ENCODE data around the gene IL13RA2. TPM values are rescaled to one million over a fixed set of nuclear protein-coding genes. Genes with fewer than 3 reads are reported as not detected.

IL13RA2 gene
- total and polyA plus RNA-seq, 2 of the 8 experiments (the other 6 are each of a cell fraction or from before 2014, with no cell fraction given): not detected

- H3K23ac ChIP-seq (ENCODE audit: insufficient read length): no peak overlapping the region
- no peak overlapping the region for H4K5ac ChIP-seq (ENCODE audit: insufficient read length, low read depth, low read length)
- H3K18ac ChIP-seq (ENCODE audit: extremely low read depth, low read length): no peak overlapping the region
- no peaks in the 10 kb centered on the region for H3K36me3 ChIP-seq (ENCODE audit: control insufficient read depth in 2 of 4, insufficient read depth in 4 of 4, low read length in 3 of 4)
- no peaks in the 10 kb centered on the region for H4K20me1 ChIP-seq (replicated peaks in 1 of 2; ENCODE audit: control insufficient read depth in 1 of 2, insufficient read depth in 2 of 2, low read length in 2 of 2)
- no peak for FAIRE-seq
- no peak overlapping the region for H2AFZ ChIP-seq (ENCODE audit: low read length)
- no peaks in the 10 kb centered on the region for H3K23me2 ChIP-seq (ENCODE audit: low read depth, low read length)
- no peaks in the 10 kb centered on the region for H3K79me2 ChIP-seq (ENCODE audit: control insufficient read depth in 1 of 2, insufficient read depth in 2 of 2, low read length in 2 of 2)
- H3K79me1 ChIP-seq (ENCODE audit: low read depth, low read length): no peaks in the 10 kb centered on the region
- CTCF ChIA-PET (ENCODE audit: partially characterized antibody): no interaction called here
- H4K8ac ChIP-seq (ENCODE audit: extremely low read depth, insufficient read depth, low read length): no peak overlapping the region
- H3K14ac ChIP-seq (ENCODE audit: insufficient read length): no peak overlapping the region
- H2BK120ac ChIP-seq (replicated peaks; ENCODE audit: low read depth, low read length): no peak overlapping the region
- no peak overlapping the region for H2BK5ac ChIP-seq (ENCODE audit: low read depth, low read length)
- H4K91ac ChIP-seq (replicated peaks; ENCODE audit: insufficient read length, low read length): no peak overlapping the region
- H3K56ac ChIP-seq (replicated peaks; ENCODE audit: insufficient read length, low read depth, low read length): no peak overlapping the region
- POLR2A ChIA-PET (ENCODE audit: partially characterized antibody): no interaction called here
- H3K27ac ChIP-seq (ENCODE audit: low read depth, low read length): no peak overlapping the region
- no peaks in the 10 kb centered on the region for H3K27me3 ChIP-seq (replicated peaks in 1 of 4; ENCODE audit: control insufficient read depth in 3 of 4, extremely low read depth in 1 of 4, insufficient read depth in 3 of 4, low read length in 3 of 4)
- H3K4ac ChIP-seq (replicated peaks; ENCODE audit: insufficient read length, low read depth, low read length): no peak overlapping the region
- DNase-seq (ENCODE audit: low read depth in 1 of 2, low spot score in 2 of 2): no peak
- no peaks in the 10 kb centered on the region for H3K9me3 ChIP-seq (ENCODE audit: insufficient read depth in 2 of 2, low read depth in 1 of 2, low read length in 1 of 2)
- H2BK15ac ChIP-seq (ENCODE audit: low read length): no peak overlapping the region
- H3K4me2 ChIP-seq (ENCODE audit: insufficient read depth in 1 of 2, low read depth in 2 of 2, low read length in 2 of 2): no peak overlapping the region
- no peak overlapping the region for H3K4me3 ChIP-seq (ENCODE audit: extremely low read depth in 1 of 4, insufficient read depth in 2 of 4, low read depth in 3 of 4, low read length in 4 of 4)
- no peaks in the 10 kb centered on the region for H3K4me1 ChIP-seq (replicated peaks in 1 of 4; ENCODE audit: control insufficient read depth in 3 of 4, insufficient read depth in 4 of 4, low read length in 3 of 4)
- no peak overlapping the region for H2AK5ac ChIP-seq (ENCODE audit: low read depth, low read length)
- H2BK12ac ChIP-seq (ENCODE audit: low read depth, low read length): no peak overlapping the region
- WGBS, 2 experiments (ENCODE audit: extremely low coverage in 1 of 2, insufficient coverage in 1 of 2, insufficient read length in 1 of 2, insufficient replicate concordance in 2 of 2, low coverage in 1 of 2, low lambda C conversion rate in 2 of 2, missing lambda C conversion rate in 1 of 2): 90% methylated on average over 6 of the region's 6 CpGs; no CpG with 5 or more reads in 1 of the 2 experiments
- no peak overlapping the region for H2BK20ac ChIP-seq (ENCODE audit: low read length)
- H3K9ac ChIP-seq (replicated peaks in 1 of 4; ENCODE audit: extremely low read depth in 1 of 4, low read depth in 3 of 4, low read length in 3 of 4): no peak overlapping the region
- TF ChIP-seq KDM4A (IDR thresholded peaks at IDR 0.05; ENCODE audit: low read depth, low read length, severe bottlenecking): no peak
- TF ChIP-seq SP4 (IDR thresholded peaks at IDR 0.05; ENCODE audit: low read length): no peak
- TF ChIP-seq ATF3 (IDR thresholded peaks at IDR 0.05; ENCODE audit: insufficient read depth, low read depth, low read length): no peak
- TF ChIP-seq, protein P1, sequence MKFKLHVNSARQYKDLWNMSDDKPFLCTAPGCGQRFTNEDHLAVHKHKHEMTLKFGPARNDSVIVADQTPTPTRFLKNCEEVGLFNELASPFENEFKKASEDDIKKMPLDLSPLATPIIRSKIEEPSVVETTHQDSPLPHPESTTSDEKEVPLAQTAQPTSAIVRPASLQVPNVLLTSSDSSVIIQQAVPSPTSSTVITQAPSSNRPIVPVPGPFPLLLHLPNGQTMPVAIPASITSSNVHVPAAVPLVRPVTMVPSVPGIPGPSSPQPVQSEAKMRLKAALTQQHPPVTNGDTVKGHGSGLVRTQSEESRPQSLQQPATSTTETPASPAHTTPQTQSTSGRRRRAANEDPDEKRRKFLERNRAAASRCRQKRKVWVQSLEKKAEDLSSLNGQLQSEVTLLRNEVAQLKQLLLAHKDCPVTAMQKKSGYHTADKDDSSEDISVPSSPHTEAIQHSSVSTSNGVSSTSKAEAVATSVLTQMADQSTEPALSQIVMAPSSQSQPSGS (IDR thresholded peaks at IDR 0.05; ENCODE audit: low read length): no peak
- TF ChIP-seq SRF (IDR thresholded peaks at IDR 0.05; ENCODE audit: low read depth, low read length): no peak
- no peak for TF ChIP-seq JUND (IDR thresholded peaks at IDR 0.05; ENCODE audit: low read length)
- TF ChIP-seq POU5F1 (IDR thresholded peaks at IDR 0.05; ENCODE audit: low read depth, low read length): no peak
- TF ChIP-seq HDAC2 (IDR thresholded peaks at IDR 0.05; ENCODE audit: borderline replicate concordance in 1 of 2, low read depth in 2 of 2, low read length in 2 of 2): no peak
- TF ChIP-seq PHF8 (conservative IDR thresholded peaks at IDR 0.05; ENCODE audit: low read depth, low read length): no peak
- TF ChIP-seq RFX5 (IDR thresholded peaks at IDR 0.05; ENCODE audit: borderline replicate concordance, low read depth, low read length): no peak
- no peak for TF ChIP-seq ZNF274 (IDR thresholded peaks at IDR 0.05; ENCODE audit: borderline replicate concordance, extremely low read depth, low read length)
- TF ChIP-seq SP1 (IDR thresholded peaks at IDR 0.05; ENCODE audit: low read depth, low read length): no peak
Measured at GRCh38 chrX:114999906-115000305, 17.5 kb downstream of the IL13RA2 start.
